GM23338 (cell line): ENCODE results near the gene SPRY1. TPM values are rescaled to one million over a fixed set of nuclear protein-coding genes. Genes with fewer than 3 reads are reported as not detected.

Experiments
- ATAC-seq: fragments of 200-7000 bp; cut with Tn5 transposase; 3 replicates; pipeline ENCODE4 v1.9.1; 2020
- DNase-seq: peaks from one replicate; pipeline ENCODE4 v3.0.0-alpha.2; 2015; ENCODE audit warnings: low spot score
- H2AFZ ChIP-seq: fragments of 200-600 bp; sonication (generic); 2 replicates; pipeline ENCODE4 v1.8.0; 2016; ENCODE audit warnings: antibody characterized with exemption, mild to moderate bottlenecking, moderate library complexity
- H3F3A ChIP-seq: fragments of 200-600 bp; sonication (generic); replicated peaks from 2 replicates; pipeline ENCODE4 v1.8.0; 2017; ENCODE audit warnings: antibody characterized with exemption, mixed run types, low read depth
- H3K27ac ChIP-seq: fragments of 200-600 bp; sonication (generic); 2 replicates; pipeline ENCODE4 v1.6.1; 2016; ENCODE audit warnings: low read depth
- H3K27me3 ChIP-seq: fragments of 200-600 bp; sonication (generic); 2 replicates; pipeline ENCODE4 v1.8.0; 2016; ENCODE audit warnings: mild to moderate bottlenecking, mixed run types, moderate library complexity; ENCODE audit not compliant: insufficient read depth
- H3K36me3 ChIP-seq: fragments of 200-600 bp; sonication (generic); 2 replicates; pipeline ENCODE4 v1.8.0; 2016; ENCODE audit warnings: mild to moderate bottlenecking; ENCODE audit not compliant: insufficient read depth
- H3K4me1 ChIP-seq: fragments of 200-600 bp; sonication (generic); 2 replicates; pipeline ENCODE4 v1.8.0; 2016; ENCODE audit warnings: mild to moderate bottlenecking, moderate library complexity; ENCODE audit not compliant: insufficient read depth
- H3K4me2 ChIP-seq: fragments of 200-600 bp; sonication (generic); 2 replicates; pipeline ENCODE4 v1.7.1; 2017; ENCODE audit warnings: mixed run types
- H3K4me3 ChIP-seq: fragments of 200-600 bp; sonication (generic); 2 replicates; pipeline ENCODE4 v1.6.1; 2016; ENCODE audit warnings: mixed run types
- H3K79me2 ChIP-seq: fragments of 200-600 bp; sonication (generic); replicated peaks from 2 replicates; pipeline ENCODE4 v1.8.0; 2017; ENCODE audit warnings: mild to moderate bottlenecking; ENCODE audit not compliant: insufficient read depth
- H3K9me2 ChIP-seq: fragments of 200-600 bp; sonication (generic); 2 replicates; pipeline ENCODE4 v1.8.0; 2017; ENCODE audit not compliant: insufficient read depth
- H4K20me1 ChIP-seq: fragments of 200-600 bp; sonication (generic); replicated peaks from 2 replicates; pipeline ENCODE4 v1.8.0; 2017; ENCODE audit warnings: mild to moderate bottlenecking; ENCODE audit not compliant: insufficient read depth
- H3K27ac Mint-ChIP-seq: 2 replicates; pipeline ENCODE4 v1.8.0; 2020; ENCODE audit warnings: inconsistent platforms, mild to moderate bottlenecking, moderate library complexity, mixed read lengths
- H3K27me3 Mint-ChIP-seq: 3 replicates; pipeline ENCODE4 v1.8.0; 2022; ENCODE audit warnings: low read depth, mild to moderate bottlenecking, moderate library complexity, mixed read lengths, inconsistent platforms; ENCODE audit not compliant: insufficient read depth, poor library complexity
- H3K36me3 Mint-ChIP-seq: 3 replicates; pipeline ENCODE4 v1.8.0; 2021; ENCODE audit warnings: low read depth, mild to moderate bottlenecking, inconsistent platforms, moderate library complexity, mixed read lengths
- H3K4me1 Mint-ChIP-seq: 3 replicates; pipeline ENCODE4 v1.8.0; 2020; ENCODE audit warnings: mild to moderate bottlenecking, inconsistent platforms, mixed read lengths
- H3K4me3 Mint-ChIP-seq: 3 replicates; pipeline ENCODE4 v1.8.0; 2021; ENCODE audit warnings: moderate library complexity, mild to moderate bottlenecking, inconsistent platforms, mixed read lengths
- H3K9me3 Mint-ChIP-seq: 3 replicates; pipeline ENCODE4 v1.8.0; 2020; ENCODE audit warnings: moderate library complexity, mild to moderate bottlenecking, inconsistent platforms, mixed read lengths
- CREB1 ChIP-seq: fragments of 250-450 bp; sonication (Bioruptor Pico); IDR thresholded peaks from 2 replicates; pipeline ENCODE4 v1.5.0; 2020; ENCODE audit warnings: low read depth, mild to moderate bottlenecking, moderate library complexity
- CTCF ChIP-seq, 2 experiments: fragments of 200-600 bp in 1 of 2; sonication (generic) in 1 of 2; conservative IDR thresholded peaks; 2 replicates each; pipeline versions ENCODE4 v1.5.1 to v1.6.1; 2016 to 2017; ENCODE audit warnings: antibody characterized with exemption in 2 of 2, low read depth in 2 of 2, mild to moderate bottlenecking in 2 of 2, moderate library complexity in 1 of 2
- ETS1 ChIP-seq: IDR thresholded peaks from 2 replicates; pipeline ENCODE4 v1.6.1; 2016; ENCODE audit warnings: antibody characterized with exemption
- EZH2phosphoT487 ChIP-seq: fragments of 200-600 bp; sonication (generic); IDR thresholded peaks from one replicate; pipeline ENCODE4 v1.8.1; 2018; ENCODE audit warnings: antibody characterized with exemption; ENCODE audit not compliant: unreplicated experiment
- JUNB ChIP-seq: IDR thresholded peaks from one replicate; pipeline ENCODE4 v1.6.1; 2016; ENCODE audit warnings: antibody characterized with exemption; ENCODE audit not compliant: unreplicated experiment
- NANOG ChIP-seq: IDR thresholded peaks from 2 replicates; pipeline ENCODE4 v1.6.1; 2016; ENCODE audit warnings: antibody characterized with exemption, borderline replicate concordance
- POLR2AphosphoS5 ChIP-seq: IDR thresholded peaks from 2 replicates; pipeline ENCODE4 v1.6.1; 2016; ENCODE audit warnings: antibody characterized with exemption, low read depth
- REST ChIP-seq: IDR thresholded peaks from one replicate; pipeline ENCODE4 v1.6.1; 2018; ENCODE audit warnings: antibody characterized with exemption; ENCODE audit not compliant: unreplicated experiment
- STAT1 ChIP-seq: IDR thresholded peaks from one replicate; pipeline ENCODE4 v1.6.1; 2016; ENCODE audit warnings: antibody characterized with exemption; ENCODE audit not compliant: unreplicated experiment
- ZNF114 ChIP-seq: fragments of 250-450 bp; sonication (Bioruptor Pico); IDR thresholded peaks from 2 replicates; pipeline ENCODE4 v1.5.0; 2020; ENCODE audit warnings: mild to moderate bottlenecking, moderate library complexity
- polyA plus RNA-seq: library from polyadenylated mRNA; unstranded; fragments of >200 nt; fragmentation: Nextera tagmentation; extraction: Ambion mirVana; gene quantifications from 2 replicates; pipeline ENCODE4 v1.2.1, GENCODE V29; 2016
- total RNA-seq: library from RNA; depleted of rRNA; stranded (reverse); fragments of >200 nt; shearing (Covaris generic); gene quantifications from 2 replicates; pipeline ENCODE4 v1.2.3, GENCODE V29; 2014

SPRY1 gene
- total and polyA plus RNA-seq, 2 experiments from 2014 or later, result 62.8 to 103 TPM

- Mint-ChIP-seq H3K9me3 (peaks cover 19% of the 10 kb centered on the region; the same call in 2 of the 3 replicates), H3K27ac (no peak overlapping the region), H3K27me3 (peaks cover 5% of the 10 kb centered on the region), H3K36me3 (peaks cover 9% of the 10 kb centered on the region; the same call in 1 of the 3 replicates), H3K4me3 (no peak overlapping the region), H3K4me1 (peaks cover 7% of the 10 kb centered on the region; the same call in 2 of the 3 replicates)
- H3K4me1 ChIP-seq, result no peaks in the 10 kb centered on the region
- H3K4me2 ChIP-seq, result no peak overlapping the region
- H2AFZ ChIP-seq, result no peak overlapping the region
- H3K4me3 ChIP-seq, result no peak overlapping the region
- no peaks in the 10 kb centered on the region for H3K9me2 ChIP-seq
- no peaks in the 10 kb centered on the region for H3K27me3 ChIP-seq
- ATAC-seq, result no peak
- H3K27ac ChIP-seq, result no peak overlapping the region
- H3F3A ChIP-seq, result no peaks in the 10 kb centered on the region
- DNase-seq, result no peak
- no peaks in the 10 kb centered on the region for H3K79me2 ChIP-seq
- H4K20me1 ChIP-seq, result no peaks in the 10 kb centered on the region
- H3K36me3 ChIP-seq, result no peaks in the 10 kb centered on the region
- TF ChIP-seq CREB1 (no peak), POLR2AphosphoS5 (no peak), ZNF114 (no peak), CTCF (conservative IDR thresholded peaks at IDR 0.05; ENCODE audit: low read depth in 2 of 2) (no peak), ETS1 (no peak), NANOG (no peak), REST (no peak)
Measured at GRCh38 chr4:123362103-123362502, 34.5 kb upstream of the SPRY1 start.

GRCh38 chr4:123363729-123364128, 32.9 kb upstream of the SPRY1 start:
- no peak overlapping the region for H2AFZ ChIP-seq
- H3K27me3 ChIP-seq, result no peaks in the 10 kb centered on the region
- Mint-ChIP-seq H3K9me3 (peaks cover 19% of the 10 kb centered on the region; the same call in 2 of the 3 replicates), H3K36me3 (peaks cover 9% of the 10 kb centered on the region; the same call in 1 of the 3 replicates), H3K4me1 (peaks cover 7% of the 10 kb centered on the region; the same call in 1 of the 3 replicates), H3K27me3 (peaks cover 3% of the 10 kb centered on the region), H3K4me3 (no peak overlapping the region), H3K27ac (no peak overlapping the region)
- DNase-seq (no peak), ATAC-seq (no peak)
- no peak overlapping the region for H3K27ac ChIP-seq
- no peak overlapping the region for H3K4me2 ChIP-seq
- H3F3A ChIP-seq, result no peaks in the 10 kb centered on the region
- no peaks in the 10 kb centered on the region for H3K79me2 ChIP-seq
- no peaks in the 10 kb centered on the region for H3K36me3 ChIP-seq
- no peaks in the 10 kb centered on the region for H3K4me1 ChIP-seq
- no peaks in the 10 kb centered on the region for H4K20me1 ChIP-seq
- H3K4me3 ChIP-seq, result no peak overlapping the region
- H3K9me2 ChIP-seq, result no peaks in the 10 kb centered on the region
- no peak for TF ChIP-seq JUNB
- TF ChIP-seq CTCF (conservative IDR thresholded peaks at IDR 0.05; ENCODE audit: low read depth in 2 of 2), result no peak
- TF ChIP-seq ZNF114, result no peak
- no peak for TF ChIP-seq EZH2phosphoT487
- TF ChIP-seq STAT1, result no peak
- no peak for TF ChIP-seq POLR2AphosphoS5
